ENCODE measurements around the gene CENPK.
"Not testable (repeated sequence)": the region's sequence is repeated elsewhere in the genome, so short reads cannot be mapped to it uniquely, and the experiment has no call there.

Gene CENPK

GRCh38 chr5:65512170-65512937, 50.6 kb downstream of the CENPK start:
- DNase-seq (ENCODE audit: low read depth): no peak
- TF ChIP-seq, protein P1, sequence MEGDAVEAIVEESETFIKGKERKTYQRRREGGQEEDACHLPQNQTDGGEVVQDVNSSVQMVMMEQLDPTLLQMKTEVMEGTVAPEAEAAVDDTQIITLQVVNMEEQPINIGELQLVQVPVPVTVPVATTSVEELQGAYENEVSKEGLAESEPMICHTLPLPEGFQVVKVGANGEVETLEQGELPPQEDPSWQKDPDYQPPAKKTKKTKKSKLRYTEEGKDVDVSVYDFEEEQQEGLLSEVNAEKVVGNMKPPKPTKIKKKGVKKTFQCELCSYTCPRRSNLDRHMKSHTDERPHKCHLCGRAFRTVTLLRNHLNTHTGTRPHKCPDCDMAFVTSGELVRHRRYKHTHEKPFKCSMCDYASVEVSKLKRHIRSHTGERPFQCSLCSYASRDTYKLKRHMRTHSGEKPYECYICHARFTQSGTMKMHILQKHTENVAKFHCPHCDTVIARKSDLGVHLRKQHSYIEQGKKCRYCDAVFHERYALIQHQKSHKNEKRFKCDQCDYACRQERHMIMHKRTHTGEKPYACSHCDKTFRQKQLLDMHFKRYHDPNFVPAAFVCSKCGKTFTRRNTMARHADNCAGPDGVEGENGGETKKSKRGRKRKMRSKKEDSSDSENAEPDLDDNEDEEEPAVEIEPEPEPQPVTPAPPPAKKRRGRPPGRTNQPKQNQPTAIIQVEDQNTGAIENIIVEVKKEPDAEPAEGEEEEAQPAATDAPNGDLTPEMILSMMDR (IDR thresholded peaks at IDR 0.05; ENCODE audit: low read depth, low read length, missing control alignments): no peak
- H3K4me3 ChIP-seq (ENCODE audit: low read depth, low read length): no peak overlapping the region

DNA sequence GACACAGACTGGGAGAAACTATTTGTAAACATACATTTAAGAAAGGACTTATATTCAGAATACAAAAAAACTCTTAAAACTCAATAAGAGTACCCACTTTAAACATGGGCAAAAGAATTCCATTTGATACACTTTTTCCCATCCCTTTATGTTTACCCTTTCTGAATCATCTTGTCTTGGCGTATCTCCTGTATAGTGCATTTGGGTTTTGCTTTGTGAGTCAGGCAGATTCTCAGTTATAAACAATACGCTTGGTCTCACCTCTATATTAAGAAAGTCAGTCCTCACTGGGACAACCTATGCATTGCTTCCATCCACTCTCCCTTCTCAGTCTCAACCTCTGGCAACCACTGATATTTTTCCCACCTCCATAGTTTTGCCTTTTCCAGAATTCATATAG, 54.0 kb downstream of the CENPK start:
- TF ChIP-seq, protein P1 (IDR thresholded peaks at IDR 0.05; ENCODE audit: low read depth, low read length, missing control alignments): no peak
- no peak for DNase-seq (ENCODE audit: low read depth)
- H3K4me3 ChIP-seq (ENCODE audit: low read depth, low read length): no peak overlapping the region

DNA sequence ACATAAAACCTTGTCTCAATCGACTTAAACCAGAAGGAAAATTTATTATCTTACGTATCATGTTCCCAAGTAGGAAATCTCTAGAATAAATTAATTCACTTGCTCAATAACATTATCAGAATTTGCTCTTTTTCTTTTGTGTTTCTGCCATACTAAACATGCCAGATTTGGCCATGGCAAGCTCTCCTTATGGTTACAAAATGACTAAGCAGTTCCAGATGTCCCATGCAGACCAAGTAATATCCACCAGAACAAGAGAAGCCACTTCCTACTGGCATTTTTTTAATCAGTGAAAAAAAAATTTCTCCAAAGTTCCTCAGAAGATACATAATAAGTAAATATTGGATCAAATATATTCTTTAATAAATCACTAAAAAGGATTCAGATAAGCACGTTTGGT, 56.0 kb downstream of the CENPK start:
- TF ChIP-seq, protein P1 (IDR thresholded peaks at IDR 0.05; ENCODE audit: low read depth, low read length, missing control alignments): no peak
- no peak for DNase-seq (ENCODE audit: low read depth)
- no peak overlapping the region for H3K4me3 ChIP-seq (ENCODE audit: low read depth, low read length)

DNA sequence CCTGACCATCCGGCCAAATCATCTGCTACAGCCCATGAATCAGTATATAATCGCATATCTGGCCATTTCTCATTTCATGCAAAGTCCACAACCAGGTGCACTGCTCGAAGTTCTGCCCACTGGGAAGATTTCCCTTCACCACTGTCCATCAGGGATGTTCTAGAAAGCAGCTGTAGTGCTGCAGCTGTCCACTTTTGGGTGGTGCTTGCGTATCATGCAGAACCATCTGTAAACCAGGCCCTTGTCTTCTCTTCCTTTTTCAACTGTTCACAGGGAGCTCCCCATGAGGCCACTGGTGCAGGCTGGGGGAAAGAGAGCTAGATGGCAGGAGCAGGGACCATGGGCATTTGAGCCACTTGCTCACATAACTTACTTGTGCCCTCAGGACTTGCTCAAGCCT, 73.8 kb downstream of the CENPK start:
- no peak for DNase-seq (ENCODE audit: low read depth)
- no peak overlapping the region for H3K4me3 ChIP-seq (ENCODE audit: low read depth, low read length)
- TF ChIP-seq, protein P1 (IDR thresholded peaks at IDR 0.05; ENCODE audit: low read depth, low read length, missing control alignments): no peak

DNA sequence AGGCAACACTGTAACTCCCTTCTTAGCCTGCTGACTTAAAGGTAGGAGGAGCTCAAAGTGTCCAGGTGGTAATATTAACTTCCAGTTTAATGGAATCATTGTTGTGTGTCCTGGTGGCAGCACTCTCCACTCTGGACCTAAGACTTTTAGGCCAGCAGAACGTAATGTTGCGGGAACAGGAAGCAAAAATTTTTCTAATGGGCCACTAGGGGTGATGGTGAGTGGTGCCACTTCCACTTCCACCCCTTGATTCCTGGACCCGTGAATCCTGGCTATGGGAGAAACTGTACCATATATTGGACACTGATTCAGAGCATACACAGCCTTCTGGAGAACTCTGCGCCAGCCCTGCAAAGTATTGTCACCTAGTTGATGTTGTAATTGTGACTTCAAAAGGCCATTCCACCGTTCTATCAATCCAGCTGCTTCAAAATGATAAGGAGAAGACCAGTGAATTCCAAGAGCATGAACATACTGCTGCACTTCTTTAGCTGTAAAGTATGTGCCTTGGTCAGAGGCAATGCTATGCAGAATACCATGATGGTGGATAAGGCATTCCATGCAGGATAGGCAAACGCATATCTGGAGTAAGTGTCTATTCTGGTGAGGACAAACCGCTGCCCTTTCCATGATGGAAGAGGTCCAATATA, 74.8 kb downstream of the CENPK start:
- not testable (repeated sequence) for DNase-seq (ENCODE audit: low read depth); H3K4me3 ChIP-seq (ENCODE audit: low read depth, low read length)
- TF ChIP-seq, protein P1 (IDR thresholded peaks at IDR 0.05; ENCODE audit: low read depth, low read length, missing control alignments): peak; percentile 15

- not testable (repeated sequence) for DNase-seq (ENCODE audit: low read depth); H3K4me3 ChIP-seq (ENCODE audit: low read depth, low read length)
These were observed 76.2 kb downstream of the CENPK start for GRCh38 chr5:65486803-65487202.

DNA sequence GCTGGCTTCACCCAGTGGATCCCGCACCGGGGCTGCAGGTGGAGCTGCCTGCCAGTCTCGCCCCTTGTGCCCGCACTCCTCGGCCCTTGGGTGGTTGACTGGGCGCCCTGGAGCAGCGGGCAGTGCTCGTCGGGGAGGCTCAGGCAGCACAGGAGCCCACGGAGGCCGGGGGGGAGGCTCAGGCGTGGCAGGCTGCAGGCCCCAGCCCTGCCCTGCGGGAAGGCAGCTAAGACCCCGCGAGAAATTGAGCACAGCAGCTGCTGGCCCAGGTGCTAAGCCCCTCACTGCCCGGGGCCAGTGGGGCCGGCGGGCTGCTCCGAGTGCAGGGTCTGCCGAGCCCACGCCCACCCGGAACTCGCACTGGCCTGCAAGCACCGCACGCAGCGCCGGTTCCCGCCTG, 77.6 kb downstream of the CENPK start:
- no peak overlapping the region for H3K4me3 ChIP-seq (ENCODE audit: low read depth, low read length)
- TF ChIP-seq, protein P1 (IDR thresholded peaks at IDR 0.05; ENCODE audit: low read depth, low read length, missing control alignments): no peak
- DNase-seq (ENCODE audit: low read depth): no peak

Measured in GM12864 (cell line).